ENCODE measurements around the gene PPFIBP2. TPM values are rescaled to one million over a fixed set of nuclear protein-coding genes. Genes with fewer than 3 reads are reported as not detected.

The PPFIBP2 gene
- total and polyA plus RNA-seq, 4 donors, result 7.7 to 51.3 (median 18.6) TPM

- H3K9ac ChIP-seq (ENCODE audit: insufficient read depth in 1 of 2, low read length in 2 of 2), result no peak overlapping the region
- no peak for TF ChIP-seq CTCF (IDR thresholded peaks at IDR 0.05; ENCODE audit: control extremely low read depth, extremely low read depth)
- no peaks in the 10 kb centered on the region for H3K27me3 ChIP-seq (ENCODE audit: control insufficient read depth in 3 of 3, insufficient read depth in 3 of 3, low read length in 2 of 3)
- peaks cover 0 to 40% (median 12%) of the 10 kb centered on the region in 5 donors for H3K4me1 ChIP-seq (ENCODE audit: control insufficient read depth in 5 of 5, insufficient read depth in 5 of 5, low read length in 5 of 5)
- peaks cover 0 to 3% (median 0%) of the 10 kb centered on the region in 4 donors for H3K36me3 ChIP-seq (ENCODE audit: control insufficient read depth in 4 of 4, insufficient read depth in 4 of 4, low read length in 4 of 4)
- no peak for ATAC-seq (ENCODE audit: insufficient read depth, low FRiP score)
- H3K4me3 ChIP-seq, result no peak overlapping the region
- no peak overlapping the region for H3K27ac ChIP-seq (ENCODE audit: low read depth in 1 of 2, low read length in 1 of 2)
- WGBS, 2 donors, result 95 to 97% methylated on average over 1 of the region's 1 CpG
- no peak for DNase-seq
- H3K9me3 ChIP-seq (ENCODE audit: control insufficient read depth in 4 of 4, insufficient read depth in 3 of 4, low read length in 3 of 4), result peaks cover 0 to 3% (median 0%) of the 10 kb centered on the region in 4 donors
These were observed 57.2 kb downstream of the PPFIBP2 start for GRCh38 chr11:7570938-7571521.

- 13 to 22% methylated on average over 4 of the region's 4 CpGs for WGBS, 2 donors
- peaks cover 2 to 46% (median 18%) of the 10 kb centered on the region in 5 donors for H3K4me1 ChIP-seq (ENCODE audit: control insufficient read depth in 5 of 5, insufficient read depth in 5 of 5, low read length in 5 of 5)
- DNase-seq (peak; percentile 87 to 91 (median 91)), ATAC-seq (ENCODE audit: insufficient read depth, low FRiP score) (peak; percentile 79)
- peak; percentile 67 for TF ChIP-seq CTCF (IDR thresholded peaks at IDR 0.05; ENCODE audit: control extremely low read depth, extremely low read depth)
- H3K27me3 ChIP-seq (ENCODE audit: control insufficient read depth in 3 of 3, insufficient read depth in 3 of 3, low read length in 2 of 3), result no peaks in the 10 kb centered on the region
- peak overlapping the region in 1 of 2 donors; percentile 81 for H3K27ac ChIP-seq (ENCODE audit: low read depth in 1 of 2, low read length in 1 of 2)
- H3K9ac ChIP-seq (ENCODE audit: insufficient read depth in 1 of 2, low read length in 2 of 2), result peak overlapping the region; percentile 18 to 46
- H3K4me3 ChIP-seq, result no peak overlapping the region
- no peaks in the 10 kb centered on the region for H3K36me3 ChIP-seq (ENCODE audit: control insufficient read depth in 4 of 4, insufficient read depth in 4 of 4, low read length in 4 of 4)
- peaks cover 0 to 3% (median 0%) of the 10 kb centered on the region in 4 donors for H3K9me3 ChIP-seq (ENCODE audit: control insufficient read depth in 4 of 4, insufficient read depth in 3 of 4, low read length in 3 of 4)
These were observed 57.8 kb downstream of the PPFIBP2 start for GRCh38 chr11:7571640-7572000.

GRCh38 chr11:7572001-7572712 is 58.4 kb downstream of the PPFIBP2 start:
- H3K4me3 ChIP-seq, result no peak overlapping the region
- peaks cover 0 to 3% (median 0%) of the 10 kb centered on the region in 4 donors for H3K9me3 ChIP-seq (ENCODE audit: control insufficient read depth in 4 of 4, insufficient read depth in 3 of 4, low read length in 3 of 4)
- H3K4me1 ChIP-seq (ENCODE audit: control insufficient read depth in 5 of 5, insufficient read depth in 5 of 5, low read length in 5 of 5), result peaks cover 3 to 51% (median 22%) of the 10 kb centered on the region in 5 donors
- peak overlapping the region in 1 of 2 donors; percentile 81 for H3K27ac ChIP-seq (ENCODE audit: low read depth in 1 of 2, low read length in 1 of 2)
- DNase-seq (peak; percentile 65 to 75 (median 66)), ATAC-seq (ENCODE audit: insufficient read depth, low FRiP score) (peak; percentile 41)
- WGBS, 2 donors, result 42 to 66% methylated on average over 4 of the region's 4 CpGs
- H3K9ac ChIP-seq (ENCODE audit: insufficient read depth in 1 of 2, low read length in 2 of 2), result peak overlapping the region; percentile 18 to 46
- no peak for TF ChIP-seq CTCF (IDR thresholded peaks at IDR 0.05; ENCODE audit: control extremely low read depth, extremely low read depth)
- no peaks in the 10 kb centered on the region for H3K36me3 ChIP-seq (ENCODE audit: control insufficient read depth in 4 of 4, insufficient read depth in 4 of 4, low read length in 4 of 4)
- H3K27me3 ChIP-seq (ENCODE audit: control insufficient read depth in 3 of 3, insufficient read depth in 3 of 3, low read length in 2 of 3), result no peaks in the 10 kb centered on the region

Measured in lung (tissue), 12 donors.